ENCODE results near the gene PTPRK. TPM values are rescaled to one million over a fixed set of nuclear protein-coding genes. Genes with fewer than 3 reads are reported as not detected.

The PTPRK gene
- total and polyA plus RNA-seq, 2 of the 13 experiments (the other 11 are each of a cell fraction or from before 2014, with no cell fraction given), result 43.6 to 98.3 TPM

DNA sequence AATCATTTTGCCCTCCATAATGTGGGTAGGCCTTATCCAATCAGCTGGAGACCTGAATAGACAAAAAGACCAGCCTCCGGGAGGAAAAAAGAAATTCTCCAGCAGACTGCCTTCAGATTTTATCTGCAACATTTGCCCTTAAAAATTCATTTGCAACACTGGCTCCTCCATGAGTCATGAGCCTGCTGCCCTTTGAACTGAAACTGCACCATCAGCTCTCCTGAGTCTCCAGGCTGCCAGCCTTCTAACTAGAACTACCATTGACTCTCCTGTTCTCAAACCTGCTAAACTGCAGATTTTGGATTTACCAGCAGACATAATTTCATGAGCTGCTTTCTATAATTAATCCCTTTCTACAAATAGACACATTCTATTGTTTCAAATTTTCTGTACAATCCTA, 395.7 kb downstream of the PTPRK start (continued):
- TF ChIP-seq TAF15 (IDR thresholded peaks at IDR 0.05; ENCODE audit: low read depth, low read length, poor library complexity, severe bottlenecking), result no peak
- TF ChIP-seq KDM1A (CRISPR knock-in tag; IDR thresholded peaks at IDR 0.05), result no peak
- TF ChIP-seq, protein P1, sequence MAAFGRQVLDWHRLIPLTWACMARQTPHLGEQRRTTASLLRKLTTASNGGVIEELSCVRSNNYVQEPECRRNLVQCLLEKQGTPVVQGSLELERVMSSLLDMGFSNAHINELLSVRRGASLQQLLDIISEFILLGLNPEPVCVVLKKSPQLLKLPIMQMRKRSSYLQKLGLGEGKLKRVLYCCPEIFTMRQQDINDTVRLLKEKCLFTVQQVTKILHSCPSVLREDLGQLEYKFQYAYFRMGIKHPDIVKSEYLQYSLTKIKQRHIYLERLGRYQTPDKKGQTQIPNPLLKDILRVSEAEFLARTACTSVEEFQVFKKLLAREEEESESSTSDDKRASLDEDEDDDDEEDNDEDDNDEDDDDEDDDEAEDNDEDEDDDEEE (CRISPR knock-in tag; IDR thresholded peaks at IDR 0.05), result no peak
- no peak for TF ChIP-seq CEBPG (CRISPR knock-in tag; IDR thresholded peaks at IDR 0.05)
- TF ChIP-seq ZNF143 (CRISPR knock-in tag; IDR thresholded peaks at IDR 0.05), result no peak
- no peak for TF ChIP-seq IRX3 (CRISPR knock-in tag; IDR thresholded peaks at IDR 0.05; ENCODE audit: borderline replicate concordance, low read depth)
- TF ChIP-seq, protein P2, sequence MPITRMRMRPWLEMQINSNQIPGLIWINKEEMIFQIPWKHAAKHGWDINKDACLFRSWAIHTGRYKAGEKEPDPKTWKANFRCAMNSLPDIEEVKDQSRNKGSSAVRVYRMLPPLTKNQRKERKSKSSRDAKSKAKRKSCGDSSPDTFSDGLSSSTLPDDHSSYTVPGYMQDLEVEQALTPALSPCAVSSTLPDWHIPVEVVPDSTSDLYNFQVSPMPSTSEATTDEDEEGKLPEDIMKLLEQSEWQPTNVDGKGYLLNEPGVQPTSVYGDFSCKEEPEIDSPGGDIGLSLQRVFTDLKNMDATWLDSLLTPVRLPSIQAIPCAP (CRISPR knock-in tag; IDR thresholded peaks at IDR 0.05; ENCODE audit: low read depth), result no peak
- no peak for TF ChIP-seq ONECUT2 (CRISPR knock-in tag; IDR thresholded peaks at IDR 0.05)
- no peak for TF ChIP-seq ZMAT3 (CRISPR knock-in tag; conservative IDR thresholded peaks at IDR 0.05)
- no peak for TF ChIP-seq GLI4 (CRISPR knock-in tag; IDR thresholded peaks at IDR 0.05; ENCODE audit: borderline replicate concordance)
- TF ChIP-seq EHMT2 (IDR thresholded peaks at IDR 0.05; ENCODE audit: borderline replicate concordance, low read depth, low read length), result 0 out of 2 replicates have a peak, but pooled peaks have one; percentile 21
- TF ChIP-seq, protein P3, sequence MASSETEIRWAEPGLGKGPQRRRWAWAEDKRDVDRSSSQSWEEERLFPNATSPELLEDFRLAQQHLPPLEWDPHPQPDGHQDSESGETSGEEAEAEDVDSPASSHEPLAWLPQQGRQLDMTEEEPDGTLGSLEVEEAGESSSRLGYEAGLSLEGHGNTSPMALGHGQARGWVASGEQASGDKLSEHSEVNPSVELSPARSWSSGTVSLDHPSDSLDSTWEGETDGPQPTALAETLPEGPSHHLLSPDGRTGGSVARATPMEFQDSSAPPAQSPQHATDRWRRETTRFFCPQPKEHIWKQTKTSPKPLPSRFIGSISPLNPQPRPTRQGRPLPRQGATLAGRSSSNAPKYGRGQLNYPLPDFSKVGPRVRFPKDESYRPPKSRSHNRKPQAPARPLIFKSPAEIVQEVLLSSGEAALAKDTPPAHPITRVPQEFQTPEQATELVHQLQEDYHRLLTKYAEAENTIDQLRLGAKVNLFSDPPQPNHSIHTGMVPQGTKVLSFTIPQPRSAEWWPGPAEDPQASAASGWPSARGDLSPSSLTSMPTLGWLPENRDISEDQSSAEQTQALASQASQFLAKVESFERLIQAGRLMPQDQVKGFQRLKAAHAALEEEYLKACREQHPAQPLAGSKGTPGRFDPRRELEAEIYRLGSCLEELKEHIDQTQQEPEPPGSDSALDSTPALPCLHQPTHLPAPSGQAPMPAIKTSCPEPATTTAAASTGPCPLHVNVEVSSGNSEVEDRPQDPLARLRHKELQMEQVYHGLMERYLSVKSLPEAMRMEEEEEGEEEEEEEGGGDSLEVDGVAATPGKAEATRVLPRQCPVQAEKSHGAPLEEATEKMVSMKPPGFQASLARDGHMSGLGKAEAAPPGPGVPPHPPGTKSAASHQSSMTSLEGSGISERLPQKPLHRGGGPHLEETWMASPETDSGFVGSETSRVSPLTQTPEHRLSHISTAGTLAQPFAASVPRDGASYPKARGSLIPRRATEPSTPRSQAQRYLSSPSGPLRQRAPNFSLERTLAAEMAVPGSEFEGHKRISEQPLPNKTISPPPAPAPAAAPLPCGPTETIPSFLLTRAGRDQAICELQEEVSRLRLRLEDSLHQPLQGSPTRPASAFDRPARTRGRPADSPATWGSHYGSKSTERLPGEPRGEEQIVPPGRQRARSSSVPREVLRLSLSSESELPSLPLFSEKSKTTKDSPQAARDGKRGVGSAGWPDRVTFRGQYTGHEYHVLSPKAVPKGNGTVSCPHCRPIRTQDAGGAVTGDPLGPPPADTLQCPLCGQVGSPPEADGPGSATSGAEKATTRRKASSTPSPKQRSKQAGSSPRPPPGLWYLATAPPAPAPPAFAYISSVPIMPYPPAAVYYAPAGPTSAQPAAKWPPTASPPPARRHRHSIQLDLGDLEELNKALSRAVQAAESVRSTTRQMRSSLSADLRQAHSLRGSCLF (CRISPR knock-in tag; IDR thresholded peaks at IDR 0.05; ENCODE audit: borderline replicate concordance), result no peak
- no peak for TF ChIP-seq PTBP1 (IDR thresholded peaks at IDR 0.05; ENCODE audit: low read depth, low read length, poor library complexity, severe bottlenecking)
- TF ChIP-seq CC2D1A (CRISPR knock-in tag; IDR thresholded peaks at IDR 0.05), result no peak
- no peak for TF ChIP-seq ZNF75D (CRISPR knock-in tag; IDR thresholded peaks at IDR 0.05; ENCODE audit: borderline replicate concordance)
- TF ChIP-seq KDM5B (CRISPR knock-in tag; IDR thresholded peaks at IDR 0.05; ENCODE audit: borderline replicate concordance), result no peak
- no peak for TF ChIP-seq ZNF335 (CRISPR knock-in tag; IDR thresholded peaks at IDR 0.05)
- TF ChIP-seq, protein P4, sequence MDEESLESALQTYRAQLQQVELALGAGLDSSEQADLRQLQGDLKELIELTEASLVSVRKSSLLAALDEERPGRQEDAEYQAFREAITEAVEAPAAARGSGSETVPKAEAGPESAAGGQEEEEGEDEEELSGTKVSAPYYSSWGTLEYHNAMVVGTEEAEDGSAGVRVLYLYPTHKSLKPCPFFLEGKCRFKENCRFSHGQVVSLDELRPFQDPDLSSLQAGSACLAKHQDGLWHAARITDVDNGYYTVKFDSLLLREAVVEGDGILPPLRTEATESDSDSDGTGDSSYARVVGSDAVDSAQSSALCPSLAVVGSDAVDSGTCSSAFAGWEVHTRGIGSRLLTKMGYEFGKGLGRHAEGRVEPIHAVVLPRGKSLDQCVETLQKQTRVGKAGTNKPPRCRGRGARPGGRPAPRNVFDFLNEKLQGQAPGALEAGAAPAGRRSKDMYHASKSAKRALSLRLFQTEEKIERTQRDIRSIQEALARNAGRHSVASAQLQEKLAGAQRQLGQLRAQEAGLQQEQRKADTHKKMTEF (CRISPR knock-in tag; IDR thresholded peaks at IDR 0.05), result no peak
- TF ChIP-seq FOXK2 (IDR thresholded peaks at IDR 0.05), result no peak
- no peak for TF ChIP-seq NFRKB (IDR thresholded peaks at IDR 0.05)
- no peak for TF ChIP-seq ZNF235 (CRISPR knock-in tag; IDR thresholded peaks at IDR 0.05; ENCODE audit: borderline replicate concordance)
- 0 out of 2 replicates have a peak, but pooled peaks have one; percentile 19 for TF ChIP-seq POGZ (CRISPR knock-in tag; IDR thresholded peaks at IDR 0.05)
- no peak for TF ChIP-seq PCBP2 (optimal IDR thresholded peaks at IDR 0.05; ENCODE audit: low read depth, low read length, poor library complexity, severe bottlenecking)
- no peak for TF ChIP-seq THAP11 (CRISPR knock-in tag; IDR thresholded peaks at IDR 0.05)
- TF ChIP-seq STAT5B (CRISPR knock-in tag; IDR thresholded peaks at IDR 0.05), result no peak
- TF ChIP-seq NFE2L2 (IDR thresholded peaks at IDR 0.05; ENCODE audit: low read length), result no peak

Data from HepG2 (cell line).